CD4-positive, alpha-beta T cell treated with Interleukin-17A for 1 hour (primary cell): ENCODE data around the gene HOXA2.

Source experiments
- DNase-seq: peaks from one replicate; pipeline ENCODE4 v3.0.0-alpha.2; 2020

HOXA2 gene

GRCh38 chr7:27102581-27103442 is at the start of gene HOXA2:
Gene HOXA2, minus strand, starts transcription at chr7:27102683. Its CDS starts 183 bp downstream, at chr7:27102500.
- no peak for DNase-seq

DNA sequence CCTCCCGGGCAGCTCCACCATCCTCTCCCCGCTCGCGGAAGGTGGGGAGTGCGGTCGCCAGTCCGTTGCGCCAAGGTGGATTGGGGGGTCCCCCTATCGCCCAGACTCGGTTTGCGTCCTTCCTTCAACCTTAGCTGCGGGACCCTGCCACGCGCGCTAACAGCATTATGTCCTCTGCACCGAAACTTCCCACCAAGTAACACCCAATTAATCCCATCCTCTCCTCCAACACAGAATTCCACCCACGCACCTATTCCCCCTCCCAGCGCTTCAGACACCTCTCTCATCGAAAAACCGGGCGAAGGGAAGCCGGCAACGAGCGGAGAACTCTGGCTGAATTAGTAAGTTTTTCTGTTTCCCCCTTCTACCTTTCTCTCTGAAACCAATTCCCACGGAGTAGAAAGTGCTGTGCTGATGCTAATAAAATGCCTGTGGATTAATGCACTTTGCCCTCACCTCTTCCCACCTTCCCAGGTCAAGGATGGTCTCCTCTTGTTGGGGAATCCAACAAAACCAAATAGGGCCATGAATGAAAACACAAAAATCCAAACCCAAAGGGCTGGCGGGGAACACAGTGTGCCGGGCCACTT is 49.0 kb upstream of the HOXA2 start:
- DNase-seq, result no peak

GRCh38 chr7:27150568-27151340 is 48.3 kb upstream of the HOXA2 start:
- DNase-seq, result peak; percentile 63

DNA sequence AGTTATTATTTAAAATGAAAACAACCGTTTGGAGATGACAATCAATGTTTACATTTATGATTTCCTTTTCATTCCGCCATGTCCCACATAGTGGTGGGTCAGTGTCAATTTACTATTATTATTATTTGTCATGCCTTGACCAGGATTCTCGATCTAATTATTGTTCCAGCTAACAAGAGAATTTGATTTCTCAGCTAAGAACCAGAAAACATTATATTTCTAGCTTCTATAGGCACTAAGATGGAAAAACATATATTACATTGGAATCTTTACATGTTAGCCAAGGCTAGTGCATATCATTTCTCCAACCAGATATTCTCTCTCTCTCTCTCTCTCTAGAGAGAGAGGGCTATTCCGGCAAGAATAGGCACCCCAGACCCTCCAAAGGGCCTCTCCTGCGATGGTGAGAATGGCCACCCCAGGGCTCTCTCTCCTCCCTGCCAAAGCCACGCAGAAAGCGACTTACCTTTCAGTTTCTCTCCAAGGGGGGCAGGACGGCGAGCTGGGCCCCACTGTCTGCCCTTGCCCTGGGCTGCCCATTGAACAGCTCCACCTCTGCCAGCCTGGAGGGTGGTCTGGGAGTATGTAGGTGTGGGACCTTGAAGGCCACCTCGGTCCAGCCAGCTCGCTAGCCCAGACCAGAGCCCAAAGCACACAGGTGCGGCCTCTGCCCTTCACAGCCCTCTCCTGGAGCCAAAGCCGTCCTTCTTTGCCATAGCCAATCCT is 47.5 kb upstream of the HOXA2 start:
- no peak for DNase-seq

DNA sequence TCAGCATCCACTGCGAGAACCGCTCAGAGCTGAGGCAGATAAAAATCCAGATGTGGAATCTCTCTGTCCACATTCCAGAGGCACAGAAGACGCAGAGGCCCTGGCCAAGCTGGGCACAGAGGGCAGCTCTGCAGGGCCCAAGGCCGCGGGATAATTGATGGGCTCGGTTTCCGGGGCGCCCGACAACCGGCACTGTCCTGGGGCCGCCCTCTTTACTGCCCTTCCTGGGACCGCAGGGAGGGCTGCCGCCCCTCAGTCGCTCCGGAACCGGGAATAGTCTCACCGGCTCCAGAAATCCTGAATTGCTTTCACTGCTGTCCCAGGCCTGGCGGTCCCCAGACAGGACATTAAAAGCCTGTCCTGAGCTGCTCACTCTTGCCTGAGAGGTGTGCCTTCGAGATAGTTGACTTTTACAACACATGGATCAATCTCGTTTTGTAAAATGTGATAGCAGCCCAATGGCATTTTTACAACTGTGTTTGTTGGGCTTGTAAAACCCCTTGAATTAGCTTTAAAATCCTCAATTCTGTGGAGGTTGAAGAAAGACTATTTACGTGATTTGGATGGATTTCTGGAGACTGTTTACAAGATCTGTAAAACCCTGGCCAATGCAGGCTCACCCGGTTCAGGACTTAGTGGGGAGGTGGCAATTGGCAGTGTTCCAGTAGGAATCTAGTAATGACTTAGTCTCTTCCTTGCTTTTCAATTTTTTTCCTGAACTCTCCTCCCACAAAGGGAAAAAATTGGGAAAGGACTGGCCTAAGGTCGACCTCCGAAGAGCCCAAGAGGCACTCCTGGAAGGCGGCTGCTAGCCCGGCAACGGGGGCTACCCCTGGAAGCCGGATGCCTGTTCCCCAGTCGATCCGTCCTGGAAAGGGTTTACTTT is 46.5 kb upstream of the HOXA2 start:
- DNase-seq, result no peak

GRCh38 chr7:27148031-27148755 is 45.7 kb upstream of the HOXA2 start:
- DNase-seq, result no peak

GRCh38 chr7:27147199-27148030 is 44.9 kb upstream of the HOXA2 start, which contains the start of gene HOXA6:
Gene HOXA6, minus strand, starts transcription at chr7:27147774. Its CDS starts 25 bp downstream, at chr7:27147749.
- DNase-seq, result no peak

- DNase-seq, result no peak
Measured at GRCh38 chr7:27146491-27147198, 44.2 kb upstream of the HOXA2 start.

DNA sequence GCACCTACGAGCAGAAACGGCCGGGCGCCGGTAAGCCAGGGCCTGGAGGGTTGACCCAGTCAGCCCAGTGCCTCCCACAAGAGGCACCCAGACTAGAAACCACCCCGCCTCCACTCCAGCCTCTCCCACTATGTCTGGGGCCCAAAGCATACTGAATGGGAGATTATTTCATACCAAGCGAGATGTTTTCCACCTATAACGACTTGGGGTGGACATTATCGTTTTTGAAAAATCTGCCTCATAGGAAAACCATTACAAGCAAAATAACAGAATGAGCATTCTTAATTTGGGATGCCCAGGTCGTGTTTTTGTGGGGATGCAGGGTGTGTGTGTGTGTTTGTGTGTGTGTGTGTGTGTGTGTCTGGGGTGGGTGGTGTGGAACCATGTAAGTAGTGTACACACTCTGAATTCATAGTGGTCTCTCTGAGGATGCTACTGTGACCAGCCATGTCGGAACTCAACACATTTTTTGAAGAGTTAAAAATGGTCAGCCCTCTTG is 43.5 kb upstream of the HOXA2 start:
- no peak for DNase-seq

DNA sequence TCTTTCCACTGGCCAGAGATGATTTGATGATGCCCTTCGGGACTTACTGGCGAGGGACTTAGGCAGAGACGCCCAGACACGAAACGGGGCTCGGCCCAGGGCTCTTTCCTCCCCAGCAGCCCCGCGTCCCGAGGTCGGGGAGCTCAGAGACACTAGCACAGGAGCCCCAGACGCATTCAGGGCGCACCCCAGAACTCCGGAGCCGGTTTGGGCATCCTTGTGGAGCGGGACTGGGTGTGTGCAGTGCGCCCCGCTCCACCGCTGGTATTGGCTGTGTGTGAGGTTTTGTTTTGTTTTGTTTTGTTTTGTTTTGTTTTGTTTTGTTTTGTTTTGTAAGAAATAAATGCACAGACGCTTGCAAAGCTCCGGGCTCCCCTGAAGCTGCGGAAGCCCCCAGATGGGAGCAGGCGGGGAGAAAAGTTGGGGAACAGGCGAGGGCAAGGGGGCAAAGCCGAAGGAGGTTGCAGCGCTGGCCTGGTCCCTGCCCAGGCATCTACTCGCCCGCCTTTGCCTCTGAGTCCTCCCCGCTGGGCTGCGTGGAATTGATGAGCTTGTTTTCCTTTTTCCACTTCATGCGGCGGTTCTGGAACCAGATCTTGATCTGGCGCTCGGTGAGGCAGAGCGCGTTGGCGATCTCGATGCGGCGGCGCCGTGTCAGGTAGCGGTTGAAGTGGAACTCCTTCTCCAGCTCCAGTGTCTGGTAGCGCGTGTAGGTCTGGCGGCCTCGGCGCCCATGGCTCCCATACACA is 42.9 kb upstream of the HOXA2 start:
- no peak for DNase-seq

GRCh38 chr7:27144781-27145164 is 42.3 kb upstream of the HOXA2 start:
- no peak for DNase-seq

GRCh38 chr7:27143950-27144780 is 41.7 kb upstream of the HOXA2 start:
- no peak for DNase-seq

GRCh38 chr7:27143023-27143949 is 40.8 kb upstream of the HOXA2 start, which contains the start of gene HOXA5:
Gene HOXA5, minus strand, starts transcription at chr7:27143681. Its CDS starts 74 bp downstream, at chr7:27143607.
- DNase-seq, result no peak

- DNase-seq, result no peak
Measured at GRCh38 chr7:27142580-27143022, 40.1 kb upstream of the HOXA2 start.

DNA sequence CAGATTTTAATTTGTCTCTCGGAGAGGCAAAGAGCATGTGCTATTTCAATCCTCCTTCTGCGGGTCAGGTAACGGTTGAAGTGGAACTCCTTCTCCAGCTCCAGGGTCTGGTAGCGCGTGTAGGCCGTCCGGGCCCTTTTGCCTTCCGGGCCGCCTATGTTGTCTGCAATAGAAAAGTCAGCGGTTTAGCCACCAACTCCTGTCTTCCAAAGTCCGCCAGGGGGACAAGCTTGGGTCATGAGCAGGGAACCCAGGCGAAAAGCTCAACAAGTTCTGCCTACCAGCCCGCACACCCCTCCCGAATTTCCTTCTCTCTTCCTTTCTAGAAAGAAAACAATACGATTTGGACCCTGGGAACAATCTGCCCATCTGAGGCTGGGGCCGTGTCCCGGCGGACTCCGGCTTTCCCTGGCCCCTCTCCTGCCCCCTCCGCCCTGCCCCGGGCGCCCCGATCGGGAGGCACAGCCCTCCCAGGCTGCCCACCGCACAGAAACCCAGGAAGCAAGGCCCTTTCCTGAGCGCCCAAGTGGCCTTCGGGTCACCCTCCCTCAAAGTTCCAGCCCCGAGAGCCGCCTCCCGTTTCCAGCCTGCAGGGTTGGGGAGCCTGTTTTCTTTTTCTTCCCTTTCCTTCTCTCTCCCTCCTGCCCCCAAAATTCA is 39.6 kb upstream of the HOXA2 start:
- DNase-seq, result no peak
